PC-9 (cell line): Measurements from ENCODE around the gene CHKA.

ENCODE experiments used
- EZH2 ChIP-seq: fragments of 200-600 bp; sonication (generic); IDR thresholded peaks from 2 replicates; pipeline ENCODE4 v1.8.0; 2017; ENCODE audit warnings: antibody characterized with exemption, low read depth
- TF ChIP-seq, protein P1 (sequence below): fragments of 200-600 bp; sonication (generic); conservative IDR thresholded peaks from 2 replicates; pipeline ENCODE4 v1.6.1; 2017; ENCODE audit warnings: mixed run types, antibody characterized with exemption, mild to moderate bottlenecking, moderate library complexity

DNA sequence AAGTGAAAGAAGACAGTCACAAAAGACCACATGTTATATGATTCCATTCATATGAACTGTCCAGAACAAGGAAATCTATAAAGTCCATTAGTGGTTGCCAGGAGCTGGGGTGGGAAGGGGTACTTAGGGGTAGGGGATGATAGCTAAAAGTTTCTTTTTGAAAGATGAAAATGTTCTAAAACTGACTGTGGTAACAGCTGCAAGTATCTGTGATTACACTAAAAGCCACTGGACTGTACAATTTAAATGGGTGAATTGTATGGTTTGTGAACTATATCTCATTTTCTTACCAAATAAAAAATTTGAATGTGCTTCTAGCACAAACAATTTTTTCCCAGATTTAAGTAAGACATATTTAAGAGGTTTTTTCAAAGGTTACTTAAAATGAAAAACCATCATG, 22.1 kb downstream of the CHKA start:
- TF ChIP-seq, protein P1, sequence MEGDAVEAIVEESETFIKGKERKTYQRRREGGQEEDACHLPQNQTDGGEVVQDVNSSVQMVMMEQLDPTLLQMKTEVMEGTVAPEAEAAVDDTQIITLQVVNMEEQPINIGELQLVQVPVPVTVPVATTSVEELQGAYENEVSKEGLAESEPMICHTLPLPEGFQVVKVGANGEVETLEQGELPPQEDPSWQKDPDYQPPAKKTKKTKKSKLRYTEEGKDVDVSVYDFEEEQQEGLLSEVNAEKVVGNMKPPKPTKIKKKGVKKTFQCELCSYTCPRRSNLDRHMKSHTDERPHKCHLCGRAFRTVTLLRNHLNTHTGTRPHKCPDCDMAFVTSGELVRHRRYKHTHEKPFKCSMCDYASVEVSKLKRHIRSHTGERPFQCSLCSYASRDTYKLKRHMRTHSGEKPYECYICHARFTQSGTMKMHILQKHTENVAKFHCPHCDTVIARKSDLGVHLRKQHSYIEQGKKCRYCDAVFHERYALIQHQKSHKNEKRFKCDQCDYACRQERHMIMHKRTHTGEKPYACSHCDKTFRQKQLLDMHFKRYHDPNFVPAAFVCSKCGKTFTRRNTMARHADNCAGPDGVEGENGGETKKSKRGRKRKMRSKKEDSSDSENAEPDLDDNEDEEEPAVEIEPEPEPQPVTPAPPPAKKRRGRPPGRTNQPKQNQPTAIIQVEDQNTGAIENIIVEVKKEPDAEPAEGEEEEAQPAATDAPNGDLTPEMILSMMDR, result no peak
- TF ChIP-seq EZH2, result no peak
